HG03354 (cell line): ENCODE measurements around the gene FARSA.
"Not testable (repeated sequence)": the region's sequence is repeated elsewhere in the genome, so short reads cannot be mapped to it uniquely, and the experiment has no call there.

Experiments
- ATAC-seq: cut with Tn5 transposase; IDR thresholded peaks from one replicate; pipeline ENCODE4 v1.9.1; 2021; ENCODE audit warnings: mild to moderate bottlenecking; ENCODE audit not compliant: unreplicated experiment, poor library complexity, severe bottlenecking

The FARSA gene

DNA sequence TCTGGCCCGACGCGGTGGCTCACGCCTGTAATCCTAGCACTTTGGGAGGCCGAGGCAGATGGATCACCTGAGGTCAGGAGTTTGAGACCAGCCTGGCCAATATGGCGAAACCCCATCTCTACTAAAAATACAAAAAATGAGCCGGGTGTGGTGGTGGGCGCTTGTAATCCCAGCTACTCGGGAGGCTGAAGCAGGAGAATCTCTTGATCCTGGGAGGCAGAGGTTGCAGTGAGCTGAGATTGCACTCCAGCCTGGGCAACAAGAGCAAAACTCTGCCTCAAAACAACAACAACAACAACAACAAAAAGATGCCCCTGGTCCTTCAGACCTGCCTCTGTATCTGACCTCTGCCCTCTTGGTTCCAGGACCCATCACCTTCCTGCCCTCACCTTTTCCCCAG is 22.1 kb upstream of the FARSA start:
- ATAC-seq: not testable (repeated sequence)

DNA sequence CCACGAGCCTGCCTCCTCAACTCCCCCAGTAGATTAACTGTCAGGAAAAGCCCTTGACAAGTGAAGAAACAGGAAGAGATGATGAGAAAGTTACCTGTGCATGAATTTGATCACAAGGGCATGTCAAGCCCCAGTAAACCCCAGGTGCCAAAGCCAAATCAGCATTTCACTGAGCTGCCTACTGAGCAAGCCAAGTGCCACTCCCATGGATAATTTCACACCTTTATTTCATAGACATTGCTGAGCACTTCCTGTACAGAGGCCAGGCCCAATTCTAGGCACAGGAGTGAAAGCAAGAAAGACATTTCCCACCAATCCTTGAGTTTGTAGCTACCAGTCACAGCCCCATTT is 21.1 kb upstream of the FARSA start:
- no peak for ATAC-seq

- ATAC-seq: no peak
Observed at GRCh38 chr19:12953799-12954611, 20.5 kb upstream of the FARSA start.

DNA sequence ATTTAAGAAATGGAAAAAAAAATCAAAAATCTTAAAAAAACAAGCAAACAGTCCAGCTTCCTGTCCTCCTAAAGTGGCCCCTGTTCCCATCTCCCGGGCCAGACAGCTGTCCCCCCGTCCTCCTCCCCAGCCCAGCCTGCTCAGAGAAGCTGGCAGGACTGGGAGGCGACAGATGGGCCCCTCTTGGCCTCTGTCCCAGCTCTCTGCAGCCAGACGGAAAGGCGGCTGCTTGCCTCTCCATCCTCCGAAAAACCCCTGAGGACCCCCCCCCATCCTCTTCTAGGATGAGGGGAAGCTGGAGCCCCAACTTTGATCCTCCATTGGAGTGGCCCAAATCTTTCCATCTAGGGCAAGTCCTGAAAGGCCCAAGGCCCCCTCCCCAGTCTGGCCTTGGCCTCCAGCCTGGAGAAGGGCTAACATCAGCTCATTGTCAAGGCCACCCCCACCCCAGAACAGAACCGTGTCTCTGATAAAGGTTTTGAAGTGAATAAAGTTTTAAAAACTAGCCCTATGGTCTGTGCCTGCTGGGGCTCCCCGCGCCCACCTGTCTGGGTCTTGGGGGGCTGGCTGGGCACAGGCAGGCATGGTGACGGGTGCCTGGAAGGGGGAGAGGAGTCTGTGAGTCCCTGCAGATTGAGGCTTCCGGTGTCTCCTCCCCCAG is 19.8 kb upstream of the FARSA start:
- no peak for ATAC-seq

- no peak for ATAC-seq
Observed at GRCh38 chr19:12952488-12953137, 19.1 kb upstream of the FARSA start.

DNA sequence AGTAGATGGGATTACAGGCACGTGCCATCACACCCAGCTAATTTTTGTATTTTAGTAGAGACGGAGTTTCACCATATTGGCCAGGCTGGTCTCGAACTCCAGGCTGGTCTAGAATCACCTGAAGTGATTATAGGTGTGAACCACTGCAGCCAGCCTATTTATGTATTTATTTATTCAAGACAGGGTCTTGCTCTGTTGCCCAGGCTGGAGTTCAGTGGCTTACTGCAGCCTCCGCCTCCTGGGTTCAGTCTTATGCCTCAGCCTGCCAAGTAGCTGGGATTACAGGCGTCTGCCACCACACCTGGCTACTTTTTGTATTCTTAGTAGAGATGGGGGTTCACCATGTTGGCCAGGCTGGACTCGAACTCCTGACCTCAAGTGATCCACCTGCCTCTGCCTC is 18.5 kb upstream of the FARSA start:
- ATAC-seq: not testable (repeated sequence)

DNA sequence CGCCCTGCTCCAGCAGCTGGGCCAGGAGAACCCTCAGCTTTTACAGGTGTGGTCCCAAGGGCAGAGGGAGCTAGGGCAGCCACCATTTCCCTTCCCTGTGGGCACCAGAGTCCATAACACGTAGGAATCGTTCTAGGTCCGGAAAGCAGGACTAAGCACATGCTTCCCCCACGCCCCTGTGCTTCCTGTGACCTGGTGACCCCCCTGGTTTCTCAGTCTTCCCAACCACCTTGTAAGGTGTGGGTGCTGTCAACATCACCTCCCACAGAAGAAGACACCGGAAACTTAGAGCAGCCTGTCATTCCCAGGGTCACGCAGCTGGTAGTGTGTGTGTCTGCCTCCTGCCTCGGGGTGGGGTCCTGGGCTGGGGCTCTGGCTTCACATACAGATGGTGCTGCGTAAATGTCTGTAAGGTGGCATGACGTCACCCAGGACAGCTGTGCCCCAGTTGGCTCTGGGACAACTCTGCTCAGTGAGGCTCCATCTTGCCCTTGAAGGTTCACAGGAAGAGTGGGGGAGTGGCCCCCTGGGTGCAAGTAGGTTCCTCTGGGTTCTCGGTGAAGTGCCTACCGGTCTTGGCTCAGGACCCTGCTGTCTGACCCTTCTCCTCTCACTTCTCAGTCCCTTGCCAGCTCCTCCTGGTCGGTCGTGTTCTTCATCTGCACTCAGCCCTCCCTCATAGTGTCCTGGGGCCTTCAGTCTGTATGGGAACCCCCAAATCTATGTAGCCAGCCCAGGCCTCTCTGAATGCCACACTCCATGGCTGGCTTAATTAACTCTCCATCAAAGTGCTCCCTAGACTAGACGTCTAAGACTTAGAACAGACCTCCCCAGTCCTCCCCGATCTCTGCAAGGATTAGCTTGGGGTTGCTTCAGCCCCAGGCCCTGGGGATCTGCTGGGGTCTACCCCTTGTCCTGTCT is 16.1 kb upstream of the FARSA start:
- ATAC-seq: no peak

- ATAC-seq: no peak
Observed at GRCh38 chr19:12948612-12949362, 15.3 kb upstream of the FARSA start.

DNA sequence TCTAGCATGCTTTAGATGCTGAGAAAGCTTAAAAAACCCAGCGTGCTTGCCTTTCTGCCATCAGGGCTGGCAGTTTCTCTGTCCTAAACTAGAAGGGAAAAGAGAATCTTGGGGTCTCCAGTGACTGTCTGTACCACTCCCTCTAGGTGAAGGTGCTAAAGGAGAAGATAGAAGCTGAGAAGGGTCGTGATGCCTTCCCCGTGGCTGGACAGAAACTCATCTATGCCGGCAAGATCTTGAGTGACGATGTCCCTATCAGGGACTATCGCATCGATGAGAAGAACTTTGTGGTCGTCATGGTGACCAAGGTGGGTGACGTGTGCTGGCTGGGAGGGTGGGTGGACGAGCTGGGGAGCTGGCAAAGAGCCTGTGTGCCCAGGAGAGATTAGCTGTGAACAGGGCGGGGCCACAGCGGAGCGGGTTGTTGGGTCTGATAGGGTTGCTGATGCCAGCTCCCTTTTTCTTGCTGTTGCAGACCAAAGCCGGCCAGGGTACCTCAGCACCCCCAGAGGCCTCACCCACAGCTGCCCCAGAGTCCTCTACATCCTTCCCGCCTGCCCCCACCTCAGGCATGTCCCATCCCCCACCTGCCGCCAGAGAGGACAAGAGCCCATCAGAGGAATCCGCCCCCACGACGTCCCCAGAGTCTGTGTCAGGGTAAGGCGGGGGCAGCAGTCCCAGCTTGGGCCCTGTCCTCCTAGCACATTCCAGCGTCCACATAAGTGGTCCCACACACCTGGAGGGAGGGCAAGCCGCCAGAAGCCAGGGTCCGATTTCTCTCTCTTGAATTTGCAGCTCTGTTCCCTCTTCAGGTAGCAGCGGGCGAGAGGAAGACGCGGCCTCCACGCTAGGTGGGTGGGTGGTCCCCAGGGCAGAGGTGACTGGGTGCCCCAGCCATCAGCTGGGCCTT is 14.4 kb upstream of the FARSA start:
- no peak for ATAC-seq

GRCh38 chr19:12946731-12947496 is 13.4 kb upstream of the FARSA start:
- ATAC-seq: no peak

- ATAC-seq: peak; percentile 44
Observed at GRCh38 chr19:12946092-12946721, 12.7 kb upstream of the FARSA start.

- peak; percentile 79 for ATAC-seq
Observed at GRCh38 chr19:12945479-12946091, 12.1 kb upstream of the FARSA start, which contains the start of gene RAD23A. Gene RAD23A, plus strand, starts transcription at chr19:12945862. Its CDS starts 87 bp downstream, at chr19:12945949.

- no peak for ATAC-seq
Observed at GRCh38 chr19:12944104-12944674, 10.7 kb upstream of the FARSA start.

GRCh38 chr19:12943437-12944044 is 10.0 kb upstream of the FARSA start:
- ATAC-seq: no peak

GRCh38 chr19:12940897-12941296 is 7.4 kb upstream of the FARSA start:
- ATAC-seq: no peak

- ATAC-seq: no peak
Observed at GRCh38 chr19:12939975-12940423, 6.5 kb upstream of the FARSA start.
